ENCODE measurements around the gene EXTL1.
A peak's percentile ranks its signal among the peaks of the same experiment; 100 is the strongest.

Gene EXTL1

DNA sequence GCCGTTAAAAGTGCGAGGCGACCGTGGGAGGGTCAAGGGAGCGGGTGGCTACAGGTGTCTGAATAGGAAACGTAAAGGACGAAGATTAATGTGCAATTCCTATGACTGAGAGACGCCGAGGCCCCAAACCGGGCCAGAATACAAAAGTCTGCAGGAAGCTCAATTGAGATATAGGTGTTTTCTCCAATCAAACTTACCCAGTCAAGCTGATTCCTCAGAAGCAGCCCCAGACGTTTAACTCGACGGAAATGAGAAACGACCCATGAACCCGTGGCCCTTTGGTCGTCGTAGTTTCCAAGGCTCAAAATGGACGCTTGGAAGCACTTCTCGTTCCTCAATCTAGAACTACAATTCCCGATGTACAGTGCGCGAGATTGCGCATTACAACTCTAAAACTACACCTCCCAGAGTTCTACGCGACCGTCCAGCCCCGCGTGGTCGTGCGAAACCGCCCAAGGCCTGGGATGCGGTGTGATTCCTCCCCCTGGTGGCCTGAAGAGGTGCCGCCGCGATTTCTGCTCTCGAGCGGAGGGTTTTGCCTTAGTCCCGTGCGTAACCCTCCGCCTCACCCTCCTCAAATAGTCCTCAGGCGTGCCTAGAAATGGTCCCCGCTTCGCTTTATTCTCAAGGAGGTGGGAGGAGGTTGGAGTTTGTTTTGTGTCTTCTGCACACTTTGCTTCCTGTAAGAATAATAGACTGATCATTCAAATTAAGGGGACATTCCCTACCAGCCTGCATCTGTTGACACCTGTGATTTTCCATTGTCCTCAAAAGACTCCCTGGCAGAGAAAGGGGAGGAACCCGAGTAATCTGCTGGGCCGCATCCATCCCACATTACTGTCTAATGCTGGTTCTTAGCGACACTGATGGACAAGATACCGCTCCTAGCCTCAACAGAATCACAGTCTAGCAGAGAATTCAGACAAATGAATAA, 23.5 kb upstream of the EXTL1 start, which contains the start of gene PAFAH2:
Gene PAFAH2 (minus strand): TSS at position 236 of the 934 bp plus-strand sequence. CDS start 7,247 bp downstream, outside the sequence.
- peak; percentile 98 for DNase-seq

DNA sequence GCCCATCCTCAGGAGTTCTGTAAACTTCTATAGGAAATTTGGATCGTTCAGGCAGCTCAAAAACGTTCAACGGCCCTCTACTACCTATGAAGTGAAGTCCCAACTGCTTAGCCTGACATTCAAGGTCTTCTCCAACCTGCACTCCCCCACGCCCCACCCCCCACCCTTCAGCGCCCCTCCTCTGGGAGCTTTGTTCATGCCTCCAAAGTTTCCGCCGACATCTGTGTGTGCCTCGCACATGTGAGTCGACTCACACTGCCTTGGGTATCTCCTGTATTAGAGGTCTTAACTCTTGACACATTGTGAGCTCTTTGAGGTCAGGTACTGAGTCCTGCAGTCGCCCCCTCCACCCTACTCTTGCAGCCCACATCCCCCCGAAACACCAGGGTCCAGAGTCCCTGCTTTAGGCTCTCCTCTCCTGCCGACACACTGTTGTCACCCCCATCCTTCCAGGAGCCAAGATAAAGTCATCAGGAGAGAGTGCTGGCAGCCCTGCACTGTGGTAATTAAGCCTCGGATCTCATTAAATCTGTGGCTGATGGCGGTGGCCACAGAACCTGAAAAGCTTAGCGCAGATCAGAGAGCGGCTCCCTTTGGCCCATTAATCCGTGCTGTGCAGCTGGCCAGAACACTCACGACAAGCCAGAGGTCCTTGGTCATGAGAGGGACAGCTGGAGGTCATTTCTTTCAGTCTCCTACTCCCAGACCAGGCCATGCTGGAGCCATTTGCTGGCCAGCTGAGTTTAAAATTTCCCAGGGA, 22.4 kb upstream of the EXTL1 start:
- no peak for DNase-seq

GRCh38 chr1:26003262-26003661, 18.3 kb upstream of the EXTL1 start:
- no peak for DNase-seq

GRCh38 chr1:26003756-26004155, 17.8 kb upstream of the EXTL1 start:
- no peak for DNase-seq

DNA sequence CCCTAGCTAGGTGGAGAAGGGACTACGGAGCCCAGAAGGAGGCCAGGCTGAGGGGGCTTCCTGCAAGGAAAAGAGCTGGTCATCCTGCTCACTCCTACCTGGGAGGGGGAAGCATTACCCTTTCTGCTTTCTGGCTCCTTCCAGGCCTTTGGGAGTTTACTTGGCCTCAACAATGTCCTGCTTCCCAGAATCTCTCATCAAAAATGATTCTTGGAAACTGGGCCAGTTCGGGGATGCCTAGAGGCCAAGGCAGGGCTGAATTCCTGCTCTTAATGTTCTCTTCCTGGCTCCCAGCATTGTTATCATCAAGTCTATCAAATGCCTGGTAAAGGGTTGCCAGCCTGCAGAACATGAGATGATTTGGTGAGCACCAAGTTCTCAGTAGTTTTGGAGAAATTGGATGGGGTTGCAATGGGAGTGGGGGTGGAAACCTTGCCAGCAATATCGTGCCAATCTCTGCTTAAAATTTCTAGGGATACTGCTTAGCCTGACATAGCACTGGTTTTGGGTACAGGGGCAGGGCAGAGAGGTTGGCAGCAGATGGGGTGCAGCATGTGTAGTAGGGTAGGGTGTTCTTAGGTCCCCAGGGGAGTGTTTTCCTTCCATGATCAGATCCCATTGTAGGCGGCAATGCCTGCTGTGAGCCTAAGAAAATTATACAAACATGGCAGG, 16.0 kb upstream of the EXTL1 start:
- DNase-seq, result no peak

DNA sequence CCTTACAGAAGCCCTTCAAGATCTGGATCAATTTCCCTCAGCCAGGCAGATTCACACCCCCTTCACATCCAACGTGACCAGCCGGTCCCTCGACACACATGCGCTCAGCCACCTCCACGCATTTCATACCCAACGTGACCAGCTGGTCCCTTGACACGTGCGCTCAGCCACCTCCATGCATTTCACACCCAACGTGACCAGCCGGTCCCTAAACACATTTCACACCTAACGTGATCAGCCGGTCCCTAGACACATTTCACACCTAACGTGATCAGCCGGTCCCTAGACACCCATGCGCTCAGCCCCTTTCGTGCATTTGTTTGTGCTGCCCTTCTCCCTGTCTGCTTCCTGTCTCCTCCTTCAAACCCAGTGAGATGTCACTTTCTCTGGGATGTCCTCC, 14.9 kb upstream of the EXTL1 start:
- no peak for DNase-seq

DNA sequence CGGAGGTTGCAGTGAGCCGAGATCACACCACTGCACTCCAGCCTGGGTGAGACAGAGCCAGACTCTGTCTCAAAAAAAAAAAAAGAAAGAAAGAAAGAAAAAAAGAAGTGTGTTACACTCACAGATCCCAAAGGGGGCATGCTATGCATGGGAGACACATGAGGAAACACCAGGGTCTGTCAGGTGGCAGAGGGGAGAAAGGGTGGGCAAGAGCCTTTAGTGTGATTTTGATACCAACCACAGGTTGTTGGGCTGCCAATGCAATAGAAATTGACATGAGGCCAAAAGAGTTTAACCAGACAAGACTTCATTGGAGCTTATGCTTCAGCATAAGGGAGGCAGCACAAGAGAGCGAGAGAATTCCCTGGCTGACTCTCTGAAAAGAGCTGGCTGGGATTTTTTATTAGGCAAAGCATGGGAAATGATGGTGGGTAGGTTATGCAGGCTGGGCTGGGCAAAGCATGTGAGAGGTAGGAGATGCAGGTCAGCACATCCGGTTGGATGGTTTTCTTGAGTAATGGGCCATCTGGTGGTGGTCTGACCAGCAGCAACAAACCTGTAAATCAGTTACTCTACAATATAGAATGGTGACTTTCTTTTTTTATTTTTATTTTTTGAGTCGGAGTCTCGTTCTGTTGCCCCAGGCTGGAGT, 11.7 kb upstream of the EXTL1 start:
- DNase-seq, result peak; percentile 10

DNA sequence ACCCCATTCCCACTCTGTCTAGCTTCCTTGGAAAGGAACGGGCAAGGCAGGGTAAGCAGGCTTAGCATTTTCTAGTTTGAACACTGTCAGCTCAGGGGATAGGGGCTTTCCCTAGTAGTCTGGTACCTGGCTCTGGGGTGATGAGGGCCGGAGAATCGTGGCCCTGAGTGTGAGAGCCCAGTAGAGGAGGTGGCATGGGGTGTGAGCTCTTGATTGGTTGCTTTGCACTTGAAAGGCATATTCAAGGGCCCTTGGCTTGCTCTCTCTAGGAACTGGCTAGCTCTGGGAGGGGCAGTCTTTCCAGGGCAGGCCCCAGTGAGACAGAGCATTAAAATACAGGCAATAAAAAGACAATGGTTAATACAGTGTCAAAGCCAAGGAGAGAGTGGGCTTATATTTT, 10.8 kb upstream of the EXTL1 start:
- no peak for DNase-seq

DNA sequence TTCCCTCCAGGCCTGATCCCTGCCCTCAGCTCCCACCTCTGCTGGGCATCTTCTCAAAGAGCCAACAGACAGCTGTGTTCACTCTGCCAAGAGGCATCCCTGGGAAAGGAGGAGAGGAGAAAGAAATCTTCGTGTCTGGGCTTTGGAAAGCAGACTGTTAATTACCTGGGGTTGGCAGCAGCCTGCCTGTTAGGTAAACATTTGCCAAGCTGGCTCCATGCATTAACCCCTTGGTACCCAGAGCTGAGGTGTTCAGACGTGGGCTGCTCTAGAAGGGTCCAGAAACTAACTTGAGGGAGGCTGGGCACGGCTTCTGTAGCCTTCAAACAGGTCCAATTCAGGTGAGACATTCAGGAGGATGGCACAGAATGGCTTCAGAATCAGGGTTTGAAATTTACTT, 8.7 kb upstream of the EXTL1 start:
- no peak for DNase-seq

DNA sequence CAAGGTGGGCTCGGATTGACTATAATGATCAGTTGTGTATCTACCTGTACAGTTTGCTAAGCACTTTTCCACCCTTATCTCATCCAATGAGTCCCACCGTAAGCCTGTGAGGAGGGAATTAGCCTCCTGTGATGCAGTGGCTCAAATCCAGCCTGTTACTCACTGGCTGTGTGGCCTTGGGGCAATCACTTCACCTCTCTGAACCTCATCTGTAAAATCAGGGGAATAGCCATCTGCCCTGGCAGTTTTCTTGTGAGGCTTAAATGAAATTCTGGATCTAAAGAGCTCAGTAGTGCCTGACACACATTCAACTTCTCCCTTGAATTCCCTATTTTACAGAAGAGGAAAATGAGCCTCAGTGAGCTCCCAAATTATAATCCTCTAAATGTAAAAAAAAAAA, 7.4 kb upstream of the EXTL1 start:
- no peak for DNase-seq

GRCh38 chr1:26015358-26015757, 6.2 kb upstream of the EXTL1 start:
- no peak for DNase-seq

DNA sequence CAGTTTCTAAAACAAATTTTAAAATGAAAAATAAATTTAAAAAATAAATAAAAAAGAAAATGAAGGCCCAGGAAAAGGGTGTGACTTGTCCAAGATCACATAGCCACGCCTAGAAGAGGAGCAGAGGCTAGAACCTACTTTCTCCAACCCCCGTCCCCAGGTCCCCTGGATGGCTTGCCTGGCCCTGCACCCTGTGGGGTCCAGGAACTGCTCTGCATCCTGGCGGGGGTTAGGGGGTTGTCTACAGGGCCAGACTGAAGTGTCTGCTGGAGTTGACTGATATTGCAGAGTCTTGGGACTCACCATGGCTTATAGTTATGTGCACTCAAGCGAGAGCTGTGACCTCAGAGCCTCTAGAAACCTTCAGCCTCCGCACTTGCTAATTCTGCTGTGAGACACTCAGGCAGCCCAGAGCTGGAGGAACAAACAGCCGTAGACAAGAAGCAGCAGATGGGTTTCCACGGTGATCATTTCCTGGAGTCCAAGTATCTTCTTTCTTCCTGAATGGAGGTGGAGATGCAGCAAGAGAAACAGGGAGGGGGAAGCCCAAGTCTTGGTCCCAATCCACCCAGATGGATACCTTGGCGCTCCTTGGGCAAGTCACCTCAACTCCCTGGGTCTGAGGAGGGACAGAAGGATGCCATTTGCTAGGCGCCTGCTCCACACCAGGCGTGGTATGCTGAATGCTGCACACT, 5.2 kb upstream of the EXTL1 start:
- no peak for DNase-seq

DNA sequence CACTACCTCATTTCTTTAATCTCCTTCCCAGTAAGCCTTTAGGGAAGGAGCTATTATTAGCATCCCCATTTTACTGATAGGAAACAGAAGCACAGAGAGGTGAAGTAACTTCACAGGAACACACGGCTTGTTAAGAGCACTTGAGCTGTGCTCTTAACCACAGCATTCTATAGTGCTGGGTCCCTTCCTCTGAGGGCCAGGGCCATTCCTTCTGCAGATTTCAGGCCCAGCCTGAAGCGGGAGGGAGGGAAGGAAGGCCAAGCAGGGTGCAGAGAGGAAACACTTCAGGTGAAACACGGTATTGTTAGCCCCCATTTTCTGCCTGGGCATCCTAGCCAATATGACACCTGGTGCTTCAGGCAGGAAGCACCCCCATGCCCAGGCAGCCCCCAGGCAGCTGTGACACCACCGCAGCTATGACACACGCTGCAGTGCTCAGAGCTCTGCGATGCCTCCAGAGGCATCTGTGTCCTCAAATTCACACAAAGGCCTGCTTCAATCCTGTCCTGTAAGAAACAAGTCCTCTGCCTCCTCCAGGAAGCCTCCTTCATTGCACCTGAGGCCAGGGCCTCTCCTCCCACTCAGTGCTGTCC, 4.5 kb upstream of the EXTL1 start:
- DNase-seq, result no peak

DNA sequence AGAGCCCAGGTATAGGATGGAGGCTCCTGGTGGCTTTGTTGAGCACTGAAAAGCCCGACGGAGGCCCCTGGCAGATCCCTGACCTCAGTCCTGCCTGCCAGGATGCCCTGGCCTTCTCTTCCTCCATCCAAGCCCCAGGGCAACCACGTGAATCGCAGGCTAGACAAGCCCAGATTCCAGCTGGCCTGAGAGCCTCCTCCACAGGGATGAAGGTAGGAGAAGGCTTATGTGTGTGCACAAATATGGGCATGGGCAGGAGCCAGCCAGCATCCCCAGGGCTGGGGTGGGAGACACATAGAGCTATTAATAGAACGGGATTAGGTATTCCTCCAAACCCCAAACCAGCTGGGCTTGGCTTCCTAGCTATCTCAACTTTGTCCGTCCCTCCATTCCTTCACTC, 4.0 kb upstream of the EXTL1 start:
- DNase-seq, result no peak

DNA sequence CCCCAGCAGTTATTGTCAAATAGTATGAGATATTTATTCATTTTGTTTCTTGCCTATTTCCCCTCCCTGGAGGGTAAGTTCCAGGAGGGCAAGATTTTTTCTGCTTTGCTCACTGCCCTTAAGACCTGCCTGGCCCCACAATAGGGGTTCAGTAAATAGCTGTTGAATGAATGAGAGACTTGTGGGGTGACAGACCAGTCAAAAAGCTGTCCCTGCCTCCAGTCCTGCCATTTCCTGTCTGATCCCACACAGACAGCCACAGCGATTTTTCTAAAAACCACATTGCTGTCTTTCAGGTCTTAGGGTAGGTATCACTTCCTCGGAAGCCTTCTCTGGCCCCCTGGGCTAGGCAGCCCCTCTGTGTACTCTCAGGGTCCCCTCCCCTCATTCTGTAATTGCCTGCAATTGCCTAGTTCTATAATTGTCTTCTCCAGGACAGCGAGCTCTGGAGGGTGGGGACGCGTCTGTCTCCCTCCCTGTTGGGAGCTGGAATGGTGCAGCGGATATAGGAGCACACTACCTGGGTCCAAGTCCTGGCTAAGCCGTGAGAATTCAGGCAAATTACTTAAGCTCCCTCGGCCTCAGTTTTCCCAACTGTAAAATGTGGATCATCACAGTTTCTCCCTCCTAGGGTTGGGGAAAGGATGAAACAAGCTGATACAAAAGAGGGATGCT, 1.8 kb upstream of the EXTL1 start:
- DNase-seq, result no peak

DNA sequence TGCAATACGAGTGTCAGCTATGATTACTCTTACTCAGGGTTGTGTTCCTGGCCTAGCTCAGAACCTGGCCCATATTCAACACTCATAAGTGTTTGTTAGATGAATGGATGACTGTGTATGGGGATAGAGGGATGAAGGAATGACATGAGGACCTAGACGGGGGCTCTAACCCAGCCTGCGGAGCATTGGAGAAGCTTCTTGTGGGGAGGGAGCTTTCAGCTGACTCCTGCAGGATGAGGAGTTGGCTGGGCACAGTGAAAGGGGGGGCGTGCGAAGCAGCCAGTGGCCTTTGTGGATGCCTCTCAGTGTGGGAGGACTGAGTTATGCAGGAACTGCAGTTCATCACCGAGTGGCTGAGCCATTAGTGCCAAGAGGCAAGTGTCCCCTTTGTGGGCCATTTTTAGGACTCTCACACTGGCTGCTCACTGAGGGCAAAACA, 1.2 kb upstream of the EXTL1 start:
- DNase-seq, result no peak

DNA sequence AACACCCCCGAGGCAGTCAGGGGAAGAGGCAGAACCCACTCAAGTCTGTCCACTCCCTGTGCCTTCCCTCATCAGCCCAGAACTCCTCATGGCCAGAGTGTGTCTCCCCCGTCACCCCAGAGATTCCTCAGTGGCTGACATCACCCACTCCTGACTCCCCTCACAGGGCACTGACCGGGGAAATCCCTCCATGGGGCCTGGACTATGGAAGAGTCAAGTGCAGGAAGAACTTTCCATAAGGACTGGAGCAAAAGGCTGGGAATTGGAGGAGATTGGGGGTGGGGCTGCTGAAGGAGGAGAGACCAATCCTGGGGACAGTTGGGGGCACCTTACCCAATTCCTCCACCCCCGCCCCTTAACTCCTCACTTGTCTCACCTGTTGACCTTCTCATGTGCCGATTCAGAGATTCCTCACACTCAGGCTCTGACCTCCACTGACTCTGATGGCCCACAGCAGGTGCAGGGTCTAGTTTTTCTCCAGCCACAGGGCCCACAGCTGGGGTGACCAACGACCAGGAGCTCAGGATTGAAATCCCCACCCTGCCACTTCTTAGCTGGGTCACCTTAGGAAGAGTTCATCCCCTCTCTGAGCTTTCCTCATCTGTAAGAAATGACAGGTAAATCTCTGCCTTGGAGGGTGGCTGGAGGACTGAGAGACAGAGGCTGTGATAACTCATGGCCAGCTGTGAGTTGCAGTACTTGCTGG, 481 bp upstream of the EXTL1 start:
- DNase-seq, result no peak

- no peak for DNase-seq
Observed at GRCh38 chr1:26022404-26022779, 817 bp downstream of the EXTL1 start.

- no peak for DNase-seq
Observed at GRCh38 chr1:26023009-26023408, 1.4 kb downstream of the EXTL1 start.

DNA sequence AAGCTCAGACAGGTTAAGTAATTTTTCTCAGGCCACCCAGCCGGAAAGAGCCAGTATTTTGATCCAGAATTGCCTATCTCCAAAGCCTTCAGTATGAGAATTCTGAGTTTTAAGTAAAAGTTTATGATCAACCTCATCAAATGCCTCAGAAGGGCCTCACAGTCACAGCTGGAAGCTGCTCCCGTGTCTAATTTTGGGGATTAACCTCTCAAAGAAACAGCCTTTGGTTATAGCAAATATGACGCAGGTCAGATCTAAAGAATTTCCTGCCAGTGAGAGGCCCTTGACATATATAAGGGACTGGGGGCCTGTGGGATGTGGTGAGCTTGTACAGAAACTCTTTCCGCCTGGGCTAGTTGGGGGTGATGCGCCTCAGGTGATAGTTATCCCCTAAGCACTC, 2.3 kb downstream of the EXTL1 start:
- DNase-seq, result no peak

DNA sequence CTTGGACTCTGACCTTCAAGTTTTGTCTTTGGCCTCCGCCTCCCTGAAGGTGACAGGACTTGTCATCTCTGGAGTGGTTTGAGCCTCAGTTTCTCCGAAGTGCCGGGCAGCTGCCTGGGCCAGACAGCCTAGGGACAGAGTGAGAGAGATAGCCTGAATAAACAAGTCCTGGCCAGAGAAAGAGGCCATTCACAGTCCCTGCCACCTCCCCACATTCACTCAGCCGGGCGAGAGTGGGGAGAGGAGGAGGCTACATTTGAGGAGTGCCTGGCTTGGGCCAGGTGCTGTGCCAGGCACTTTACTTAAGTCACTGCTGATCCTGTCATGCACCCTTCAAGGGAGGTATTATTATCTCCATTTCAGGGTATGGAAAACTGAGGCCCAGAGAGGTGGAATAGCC, 3.5 kb downstream of the EXTL1 start:
- DNase-seq, result no peak

Measured in NCI-H526 treated with DMSO at 0.1 percent for 48 hours (cell line).